Measurements from ENCODE around the gene NEAT1.

GRCh38 chr11:65439331-65440181 lies 17.0 kb downstream of the NEAT1 start:
- TF ChIP-seq CTCF (IDR thresholded peaks at IDR 0.05; ENCODE audit: low read length), result no peak
- TF ChIP-seq EZH2 (optimal IDR thresholded peaks at IDR 0.05; ENCODE audit: low read depth, low read length), result no peak
- no peak for TF ChIP-seq EZH2phosphoT487 (IDR thresholded peaks at IDR 0.05; ENCODE audit: low read length)
